AG04450 (cell line): Measurements from ENCODE around the gene ALS2CL. TPM values are rescaled to one million over a fixed set of nuclear protein-coding genes. Genes with fewer than 3 reads are reported as not detected.
A peak's percentile ranks its signal among the peaks of the same experiment; 100 is the strongest.

Experiments
- CTCF ChIA-PET: fragments of 300-600, 350-600 bp; formaldehyde crosslinking; extraction: SDS; loops from one replicate; lab custom pipeline; 2022; ENCODE audit warnings: antibody characterized with exemption, inconsistent platforms; lab: Charles Lee
- POLR2A ChIA-PET: fragments of 350-600 bp; formaldehyde crosslinking; extraction: SDS; loops from one replicate; lab custom pipeline; 2021; ENCODE audit warnings: antibody characterized with exemption, inconsistent platforms; lab: Yijun Ruan, JAX
- DNase-seq: peaks from one replicate; pipeline ENCODE4 v3.0.0-alpha.2; 2011; ENCODE audit warnings: low read depth, low spot score
- H3K27ac ChIP-seq: one replicate; pipeline ENCODE4 v1.5.1; 2012; ENCODE audit warnings: low read depth, low read length, control low read depth
- H3K27me3 ChIP-seq: one replicate; pipeline ENCODE4 v1.6.0; 2012; ENCODE audit warnings: low read length; ENCODE audit not compliant: control insufficient read depth, insufficient read depth
- H3K4me3 ChIP-seq: 2 replicates; pipeline ENCODE4 v1.5.1; 2011; ENCODE audit warnings: mild to moderate bottlenecking, low read depth, low read length, control low read depth
- H3K9me3 ChIP-seq: 2 replicates; pipeline ENCODE4 v1.5.1; 2012; ENCODE audit warnings: low read length; ENCODE audit not compliant: control insufficient read depth, insufficient read depth
- CTCF ChIP-seq: IDR thresholded peaks from 2 replicates; pipeline ENCODE4 v1.5.1; 2011; ENCODE audit warnings: low read depth, low read length, control low read depth, inconsistent platforms
- polyA plus RNA-seq: library from polyadenylated mRNA; depleted of rRNA; stranded (reverse); fragments of >200 nt; gene quantifications from 2 replicates; pipeline ENCODE4 v1.2.3, GENCODE V29; 2011

Gene ALS2CL
- polyA plus RNA-seq, 1 experiment, result 0.89 TPM

- Histone ChIP-seq H3K4me3 (no peak overlapping the region), H3K9me3 (no peaks in the 10 kb centered on the region), H3K27ac (no peak overlapping the region), H3K27me3 (peaks cover 9% of the 10 kb centered on the region)
- TF ChIP-seq CTCF, result peak; percentile 35; the same call in 1 of the 2 replicates
- ChIA-PET CTCF (interaction anchor here (0.5 to 1.4 kb wide), 2 partner anchors 118 to 186 kb away, joined by 4 to 10 read pairs; no protein-coding TSS in a partner anchor), POLR2A (no interaction called here)
- DNase-seq, result no peak
Observed at GRCh38 chr3:46674031-46674845, 19.2 kb downstream of the ALS2CL start.

GRCh38 chr3:46673151-46674030, 20.1 kb downstream of the ALS2CL start:
- POLR2A ChIA-PET, result no interaction called here
- H3K27ac ChIP-seq, result no peak overlapping the region
- DNase-seq, result no peak
- H3K9me3 ChIP-seq, result no peaks in the 10 kb centered on the region
- TF ChIP-seq CTCF, result no peak
- peaks cover 9% of the 10 kb centered on the region for H3K27me3 ChIP-seq
- no peak overlapping the region for H3K4me3 ChIP-seq
- CTCF ChIA-PET, result interaction anchor here (1.4 kb wide), 1 partner anchor 185 kb away, joined by 4 read pairs; no protein-coding TSS in a partner anchor

GRCh38 chr3:46672349-46672695, 21.2 kb downstream of the ALS2CL start:
- DNase-seq, result no peak
- TF ChIP-seq CTCF, result no peak
- no peaks in the 10 kb centered on the region for H3K9me3 ChIP-seq
- ChIA-PET POLR2A (no interaction called here), CTCF (no interaction called here)
- peaks cover 10% of the 10 kb centered on the region for H3K27me3 ChIP-seq
- H3K27ac ChIP-seq, result no peak overlapping the region
- no peak overlapping the region for H3K4me3 ChIP-seq

GRCh38 chr3:46671541-46672348, 21.7 kb downstream of the ALS2CL start:
- Histone ChIP-seq H3K9me3 (no peaks in the 10 kb centered on the region), H3K27ac (no peak overlapping the region), H3K27me3 (peaks cover 12% of the 10 kb centered on the region), H3K4me3 (no peak overlapping the region)
- ChIA-PET POLR2A (no interaction called here), CTCF (no interaction called here)
- no peak for TF ChIP-seq CTCF
- DNase-seq, result no peak
